ENCODE data around the gene SLC10A7.

SLC10A7 gene

DNA sequence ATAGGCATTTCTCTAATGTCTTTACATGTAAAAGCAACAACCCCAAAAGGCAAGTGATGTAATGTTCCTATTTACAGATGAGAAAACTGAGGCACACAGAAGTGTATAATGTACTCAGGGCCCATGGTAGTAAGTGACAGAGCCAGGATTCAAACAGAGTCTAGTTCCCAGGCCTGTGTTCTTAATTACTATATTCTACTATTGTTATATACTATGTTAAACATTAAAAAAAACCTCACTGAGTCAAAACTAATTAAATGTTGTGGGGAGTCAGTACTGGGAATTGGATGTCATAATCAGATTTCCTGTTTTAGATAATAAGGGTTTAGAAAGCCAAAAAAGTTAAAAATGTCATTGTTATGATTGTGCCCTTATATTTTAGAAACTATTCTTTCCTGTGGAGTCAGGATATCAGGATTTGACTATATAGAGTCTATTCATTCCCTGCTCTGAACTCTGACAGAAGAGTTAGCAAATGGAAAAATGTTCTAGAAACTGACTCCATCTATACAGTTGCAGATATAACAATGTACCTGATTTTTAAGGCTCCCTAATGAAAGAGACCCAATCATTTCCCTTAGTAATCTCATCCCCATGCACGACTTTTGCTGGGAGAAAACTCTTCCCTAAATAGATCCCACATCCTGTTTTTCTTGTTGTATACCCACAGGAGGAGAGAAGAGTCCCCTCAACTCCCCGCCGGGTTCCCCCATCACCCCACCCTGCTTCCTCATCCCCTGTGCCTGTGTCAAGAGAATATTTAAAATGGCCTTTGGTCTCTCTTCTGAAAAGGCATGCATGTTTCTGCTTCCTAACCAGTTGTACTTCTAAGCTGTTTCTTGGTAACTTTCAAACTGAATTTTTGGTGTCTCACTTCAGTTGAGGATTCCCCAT is 237.7 kb downstream of the SLC10A7 start:
- no peak for ATAC-seq
- TF ChIP-seq ZFP3 (CRISPR knock-in tag; IDR thresholded peaks at IDR 0.05) (no peak), ARNTL (CRISPR knock-in tag; IDR thresholded peaks at IDR 0.05; ENCODE audit: borderline replicate concordance, low read depth) (no peak), GLIS3 (CRISPR knock-in tag; IDR thresholded peaks at IDR 0.05) (no peak), SNAI2 (CRISPR knock-in tag; IDR thresholded peaks at IDR 0.05) (no peak), ZFP30 (CRISPR knock-in tag; IDR thresholded peaks at IDR 0.05) (no peak), OSR1 (CRISPR knock-in tag; IDR thresholded peaks at IDR 0.05) (no peak), ISL1 (CRISPR knock-in tag; IDR thresholded peaks at IDR 0.05) (no peak), BACH2 (CRISPR knock-in tag; IDR thresholded peaks at IDR 0.05; ENCODE audit: borderline replicate concordance) (no peak), ZNF565 (CRISPR knock-in tag; conservative IDR thresholded peaks at IDR 0.05; ENCODE audit: low read depth) (no peak), ZNF8 (CRISPR knock-in tag; IDR thresholded peaks at IDR 0.05) (no peak), TCF4 (CRISPR knock-in tag; IDR thresholded peaks at IDR 0.05; ENCODE audit: borderline replicate concordance) (no peak), CSRNP3 (CRISPR knock-in tag; IDR thresholded peaks at IDR 0.05) (no peak), PPARA (CRISPR knock-in tag; IDR thresholded peaks at IDR 0.05; ENCODE audit: borderline replicate concordance) (no peak)

DNA sequence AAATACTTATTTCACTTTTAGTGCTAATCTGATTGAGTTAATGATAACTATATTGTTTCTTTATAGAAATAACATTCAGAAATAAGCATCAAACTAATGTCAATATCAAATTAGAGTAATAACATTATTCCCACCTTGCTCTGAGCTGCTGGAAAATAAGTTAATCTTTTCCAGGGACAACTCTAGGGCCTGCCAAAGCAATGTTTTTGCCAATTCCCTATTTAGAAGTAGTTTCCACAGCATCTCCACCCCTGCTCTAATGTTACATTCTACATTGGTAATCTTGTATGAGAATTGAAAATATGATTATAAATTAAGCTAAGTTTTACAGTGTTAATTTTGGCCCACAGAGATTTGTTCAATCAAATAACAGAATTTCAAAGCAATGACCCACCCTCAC is 239.1 kb downstream of the SLC10A7 start:
- no peak for ATAC-seq
- TF ChIP-seq PPARA (CRISPR knock-in tag; IDR thresholded peaks at IDR 0.05; ENCODE audit: borderline replicate concordance) (no peak), ZNF565 (CRISPR knock-in tag; conservative IDR thresholded peaks at IDR 0.05; ENCODE audit: low read depth) (no peak), BACH2 (CRISPR knock-in tag; IDR thresholded peaks at IDR 0.05; ENCODE audit: borderline replicate concordance) (no peak), GLIS3 (CRISPR knock-in tag; IDR thresholded peaks at IDR 0.05) (no peak), ZNF70 (CRISPR knock-in tag; IDR thresholded peaks at IDR 0.05) (no peak), PATZ1 (CRISPR knock-in tag; IDR thresholded peaks at IDR 0.05; ENCODE audit: borderline replicate concordance) (no peak), SNAI2 (CRISPR knock-in tag; IDR thresholded peaks at IDR 0.05) (no peak)

DNA sequence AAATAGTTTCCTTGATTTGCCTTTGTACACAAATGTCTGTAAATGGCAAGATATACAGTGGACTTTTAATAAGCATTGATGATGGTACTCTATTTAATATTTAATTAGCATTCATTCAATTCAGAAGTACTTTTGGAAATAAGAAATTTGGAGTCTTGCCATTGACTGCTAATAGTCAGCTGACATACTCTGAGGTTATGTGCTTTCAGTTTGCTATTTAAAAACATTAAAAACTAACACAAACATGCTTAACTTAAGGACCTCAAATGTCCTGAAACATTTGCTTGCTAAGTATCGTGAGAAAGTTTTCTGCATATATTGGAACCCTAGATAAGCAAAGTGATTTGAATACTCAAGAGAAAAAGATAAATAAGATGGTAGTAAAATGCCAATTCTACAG is 242.8 kb downstream of the SLC10A7 start:
- no peak for ATAC-seq
- no peak for TF ChIP-seq ARNTL (CRISPR knock-in tag; IDR thresholded peaks at IDR 0.05; ENCODE audit: borderline replicate concordance, low read depth)
- TF ChIP-seq, protein P1, sequence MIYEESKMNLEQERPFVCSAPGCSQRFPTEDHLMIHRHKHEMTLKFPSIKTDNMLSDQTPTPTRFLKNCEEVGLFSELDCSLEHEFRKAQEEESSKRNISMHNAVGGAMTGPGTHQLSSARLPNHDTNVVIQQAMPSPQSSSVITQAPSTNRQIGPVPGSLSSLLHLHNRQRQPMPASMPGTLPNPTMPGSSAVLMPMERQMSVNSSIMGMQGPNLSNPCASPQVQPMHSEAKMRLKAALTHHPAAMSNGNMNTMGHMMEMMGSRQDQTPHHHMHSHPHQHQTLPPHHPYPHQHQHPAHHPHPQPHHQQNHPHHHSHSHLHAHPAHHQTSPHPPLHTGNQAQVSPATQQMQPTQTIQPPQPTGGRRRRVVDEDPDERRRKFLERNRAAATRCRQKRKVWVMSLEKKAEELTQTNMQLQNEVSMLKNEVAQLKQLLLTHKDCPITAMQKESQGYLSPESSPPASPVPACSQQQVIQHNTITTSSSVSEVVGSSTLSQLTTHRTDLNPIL (CRISPR knock-in tag; IDR thresholded peaks at IDR 0.05; ENCODE audit: low read depth): no peak
- TF ChIP-seq RARB (CRISPR knock-in tag; IDR thresholded peaks at IDR 0.05): no peak
- TF ChIP-seq GLIS3 (CRISPR knock-in tag; IDR thresholded peaks at IDR 0.05): no peak
- no peak for TF ChIP-seq CSDC2 (CRISPR knock-in tag; IDR thresholded peaks at IDR 0.05)
- no peak for TF ChIP-seq ZNF8 (CRISPR knock-in tag; IDR thresholded peaks at IDR 0.05)
- TF ChIP-seq CSRNP3 (CRISPR knock-in tag; IDR thresholded peaks at IDR 0.05): no peak
- TF ChIP-seq TOX (CRISPR knock-in tag; IDR thresholded peaks at IDR 0.05; ENCODE audit: borderline replicate concordance): no peak
- no peak for TF ChIP-seq PATZ1 (CRISPR knock-in tag; IDR thresholded peaks at IDR 0.05; ENCODE audit: borderline replicate concordance)
- TF ChIP-seq BACH2 (CRISPR knock-in tag; IDR thresholded peaks at IDR 0.05; ENCODE audit: borderline replicate concordance): no peak
- TF ChIP-seq OSR1 (CRISPR knock-in tag; IDR thresholded peaks at IDR 0.05): no peak
- TF ChIP-seq ZNF70 (CRISPR knock-in tag; IDR thresholded peaks at IDR 0.05): no peak
- no peak for TF ChIP-seq ZNF565 (CRISPR knock-in tag; conservative IDR thresholded peaks at IDR 0.05; ENCODE audit: low read depth)
- no peak for TF ChIP-seq ZC3H10 (CRISPR knock-in tag; IDR thresholded peaks at IDR 0.05)
- TF ChIP-seq TSHZ2 (CRISPR knock-in tag; IDR thresholded peaks at IDR 0.05): no peak
- no peak for TF ChIP-seq ZFP3 (CRISPR knock-in tag; IDR thresholded peaks at IDR 0.05)
- TF ChIP-seq TCF4 (CRISPR knock-in tag; IDR thresholded peaks at IDR 0.05; ENCODE audit: borderline replicate concordance): no peak
- TF ChIP-seq PPARA (CRISPR knock-in tag; IDR thresholded peaks at IDR 0.05; ENCODE audit: borderline replicate concordance): no peak
- no peak for TF ChIP-seq ISL1 (CRISPR knock-in tag; IDR thresholded peaks at IDR 0.05)
